Thyroid gland (tissue), 4 donors: ENCODE data around the gene AFF2. TPM values are rescaled to one million over a fixed set of nuclear protein-coding genes. Genes with fewer than 3 reads are reported as not detected.

ENCODE experiments used
- DNase-seq, 2 donors: peaks; one replicate each; pipeline ENCODE4 v3.0.0-alpha.2; 2019
- H3K27ac ChIP-seq, 3 donors: fragments of 200-600 bp; sonication (generic); 1 replicate in 2 of 3; 2 replicates in 1 of 3; pipeline ENCODE4 v1.5.1; 2016 to 2019; ENCODE audit warnings: mild to moderate bottlenecking in 1 of 3, moderate library complexity in 1 of 3
- H3K27me3 ChIP-seq: fragments of 200-600 bp; sonication (generic); one replicate; pipeline ENCODE4 v1.5.1; 2019
- H3K36me3 ChIP-seq, 2 donors: fragments of 200-600 bp; sonication (generic); one replicate each; pipeline ENCODE4 v1.5.1; 2016 to 2019
- H3K4me1 ChIP-seq, 2 donors: fragments of 200-600 bp; sonication (generic); one replicate each; pipeline ENCODE4 v1.5.1; 2017 to 2019
- H3K4me3 ChIP-seq, 3 donors: fragments of 200-600 bp; sonication (generic); replicated peaks in 1 of 3; 1 replicate in 2 of 3; 2 replicates in 1 of 3; pipeline ENCODE4 v1.5.1; 2016; ENCODE audit warnings: mild to moderate bottlenecking in 1 of 3
- H3K9me3 ChIP-seq: fragments of 200-600 bp; sonication (generic); one replicate; pipeline ENCODE4 v1.5.1; 2017
- CTCF ChIP-seq, 6 experiments: fragments of 200-600 bp in 3 of 6; fragments of 450-650 bp in 3 of 6; sonication (generic) in 3 of 6; IDR thresholded peaks; one replicate each; pipeline ENCODE4 v1.5.1; 2016 to 2019; ENCODE audit warnings: antibody characterized with exemption in 6 of 6, mild to moderate bottlenecking in 2 of 6, inconsistent platforms in 1 of 6, moderate library complexity in 1 of 6
- POLR2A ChIP-seq, 2 donors: fragments of 450-650 bp; IDR thresholded peaks; one replicate each; pipeline ENCODE4 v1.6.1; 2017; ENCODE audit warnings: antibody characterized with exemption in 2 of 2, mild to moderate bottlenecking in 2 of 2, moderate library complexity in 1 of 2
- WGBS, 2 donors: methylation state at CpG; one replicate each; pipeline ENCODE4 v1.1.5; 2017; 5-methylcytosine and 5-hydroxymethylcytosine counted together
- intact Hi-C: fragments of 100-400 bp; cut with DNase I; formaldehyde crosslinking; loops from one replicate; pipeline ENCODE4 v1.15.1; 2023
- total RNA-seq, 4 donors: library from RNA; depleted of rRNA; stranded (reverse); fragments of >200 nt; gene quantifications; one replicate each; pipeline ENCODE4 v1.2.3, GENCODE V29; 2016

The AFF2 gene
- total RNA-seq, 4 donors from 2014 or later = 3.7 to 6.5 (median 4.4) TPM

- no peaks in the 10 kb centered on the region for H3K27me3 ChIP-seq
- no peak overlapping the region for H3K4me3 ChIP-seq
- no peak overlapping the region for H3K27ac ChIP-seq
- DNase-seq = no peak
- H3K36me3 ChIP-seq = no peaks in the 10 kb centered on the region
- TF ChIP-seq CTCF (IDR thresholded peaks at IDR 0.05) (no peak), POLR2A (IDR thresholded peaks at IDR 0.05) (no peak)
- no peaks in the 10 kb centered on the region for H3K9me3 ChIP-seq
- H3K4me1 ChIP-seq = no peaks in the 10 kb centered on the region
- intact Hi-C loops = no loop called here
- WGBS, 2 donors = 83 to 100% methylated on average over 1 of the region's 3 CpGs
These were observed 455.9 kb downstream of the AFF2 start for GRCh38 chrX:148956352-148956751.

- Histone ChIP-seq H3K4me1 (no peaks in the 10 kb centered on the region), H3K4me3 (no peak overlapping the region), H3K27me3 (no peaks in the 10 kb centered on the region), H3K36me3 (no peaks in the 10 kb centered on the region), H3K9me3 (no peaks in the 10 kb centered on the region), H3K27ac (no peak overlapping the region)
- TF ChIP-seq POLR2A (IDR thresholded peaks at IDR 0.05) (no peak), CTCF (IDR thresholded peaks at IDR 0.05) (no peak)
- intact Hi-C loops = no loop called here
- WGBS, 2 donors = 91 to 93% methylated on average over 1 of the region's 1 CpG
- no peak for DNase-seq
These were observed 458.5 kb downstream of the AFF2 start for GRCh38 chrX:148958901-148959300.

- H3K27me3 ChIP-seq = no peaks in the 10 kb centered on the region
- no peak for DNase-seq
- no peak overlapping the region for H3K4me3 ChIP-seq
- H3K4me1 ChIP-seq = no peaks in the 10 kb centered on the region
- H3K27ac ChIP-seq = no peak overlapping the region
- no peaks in the 10 kb centered on the region for H3K36me3 ChIP-seq
- no peak for TF ChIP-seq POLR2A (IDR thresholded peaks at IDR 0.05)
- no peak for TF ChIP-seq CTCF (IDR thresholded peaks at IDR 0.05)
- intact Hi-C loops = no loop called here
- H3K9me3 ChIP-seq = no peaks in the 10 kb centered on the region
- 80 to 90% methylated on average over 1 of the region's 1 CpG for WGBS, 2 donors
These were observed 459.6 kb downstream of the AFF2 start for GRCh38 chrX:148960060-148960459.

GRCh38 chrX:148961985-148962384 lies 461.6 kb downstream of the AFF2 start:
- intact Hi-C loops = no loop called here
- no peaks in the 10 kb centered on the region for H3K4me1 ChIP-seq
- H3K27ac ChIP-seq = no peak overlapping the region
- H3K36me3 ChIP-seq = no peaks in the 10 kb centered on the region
- no peak for DNase-seq
- H3K27me3 ChIP-seq = no peaks in the 10 kb centered on the region
- no peak overlapping the region for H3K4me3 ChIP-seq
- WGBS, 2 donors = 87 to 96% methylated on average over 4 of the region's 4 CpGs
- no peaks in the 10 kb centered on the region for H3K9me3 ChIP-seq
- TF ChIP-seq POLR2A (IDR thresholded peaks at IDR 0.05) (no peak), CTCF (IDR thresholded peaks at IDR 0.05) (no peak)

GRCh38 chrX:148976571-148977400 lies 476.4 kb downstream of the AFF2 start:
- H3K9me3 ChIP-seq = no peaks in the 10 kb centered on the region
- H3K27me3 ChIP-seq = no peaks in the 10 kb centered on the region
- no peak for TF ChIP-seq CTCF (IDR thresholded peaks at IDR 0.05)
- no peak for TF ChIP-seq POLR2A (IDR thresholded peaks at IDR 0.05)
- no peak overlapping the region for H3K27ac ChIP-seq
- H3K4me3 ChIP-seq = no peak overlapping the region
- WGBS, 2 donors = 73 to 74% methylated on average over 8 of the region's 8 CpGs
- no peaks in the 10 kb centered on the region for H3K4me1 ChIP-seq
- DNase-seq = no peak
- intact Hi-C loops = no loop called here
- H3K36me3 ChIP-seq = no peaks in the 10 kb centered on the region
